Fibroblast of the aortic adventitia (primary cell): ENCODE data around the gene SLC35F3. TPM values are rescaled to one million over a fixed set of nuclear protein-coding genes. Genes with fewer than 3 reads are reported as not detected.

ENCODE experiments used
- DNase-seq: peaks from one replicate; pipeline ENCODE4 v3.0.0-alpha.2; 2010; ENCODE audit warnings: low read depth
- H3K4me3 ChIP-seq: 2 replicates; pipeline ENCODE4 v1.5.1; 2011; ENCODE audit warnings: low read depth, mild to moderate bottlenecking, control low read depth, low read length, moderate library complexity
- total RNA-seq: library from RNA; depleted of rRNA; stranded (reverse); fragments of >200 nt; gene quantifications from 2 replicates; pipeline ENCODE4 v1.2.3, GENCODE V29; 2012; ENCODE audit warnings: low replicate concordance
- TF ChIP-seq, protein P1 (sequence below): IDR thresholded peaks from 2 replicates; pipeline ENCODE4 v1.5.1; 2011; ENCODE audit warnings: mild to moderate bottlenecking, low read length, control low read depth, inconsistent platforms; ENCODE audit not compliant: insufficient read depth

Gene SLC35F3
- total RNA-seq, 1 donor = not detected

GRCh38 chr1:234216116-234216703 is 311.7 kb downstream of the SLC35F3 start:
- no peak overlapping the region for H3K4me3 ChIP-seq
- TF ChIP-seq, protein P1, sequence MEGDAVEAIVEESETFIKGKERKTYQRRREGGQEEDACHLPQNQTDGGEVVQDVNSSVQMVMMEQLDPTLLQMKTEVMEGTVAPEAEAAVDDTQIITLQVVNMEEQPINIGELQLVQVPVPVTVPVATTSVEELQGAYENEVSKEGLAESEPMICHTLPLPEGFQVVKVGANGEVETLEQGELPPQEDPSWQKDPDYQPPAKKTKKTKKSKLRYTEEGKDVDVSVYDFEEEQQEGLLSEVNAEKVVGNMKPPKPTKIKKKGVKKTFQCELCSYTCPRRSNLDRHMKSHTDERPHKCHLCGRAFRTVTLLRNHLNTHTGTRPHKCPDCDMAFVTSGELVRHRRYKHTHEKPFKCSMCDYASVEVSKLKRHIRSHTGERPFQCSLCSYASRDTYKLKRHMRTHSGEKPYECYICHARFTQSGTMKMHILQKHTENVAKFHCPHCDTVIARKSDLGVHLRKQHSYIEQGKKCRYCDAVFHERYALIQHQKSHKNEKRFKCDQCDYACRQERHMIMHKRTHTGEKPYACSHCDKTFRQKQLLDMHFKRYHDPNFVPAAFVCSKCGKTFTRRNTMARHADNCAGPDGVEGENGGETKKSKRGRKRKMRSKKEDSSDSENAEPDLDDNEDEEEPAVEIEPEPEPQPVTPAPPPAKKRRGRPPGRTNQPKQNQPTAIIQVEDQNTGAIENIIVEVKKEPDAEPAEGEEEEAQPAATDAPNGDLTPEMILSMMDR = no peak
- DNase-seq = no peak

GRCh38 chr1:234217316-234217840 is 312.9 kb downstream of the SLC35F3 start:
- H3K4me3 ChIP-seq = no peak overlapping the region
- TF ChIP-seq, protein P1 = no peak
- no peak for DNase-seq

GRCh38 chr1:234218078-234218477 is 313.6 kb downstream of the SLC35F3 start:
- TF ChIP-seq, protein P1 = no peak
- H3K4me3 ChIP-seq = no peak overlapping the region
- no peak for DNase-seq

DNA sequence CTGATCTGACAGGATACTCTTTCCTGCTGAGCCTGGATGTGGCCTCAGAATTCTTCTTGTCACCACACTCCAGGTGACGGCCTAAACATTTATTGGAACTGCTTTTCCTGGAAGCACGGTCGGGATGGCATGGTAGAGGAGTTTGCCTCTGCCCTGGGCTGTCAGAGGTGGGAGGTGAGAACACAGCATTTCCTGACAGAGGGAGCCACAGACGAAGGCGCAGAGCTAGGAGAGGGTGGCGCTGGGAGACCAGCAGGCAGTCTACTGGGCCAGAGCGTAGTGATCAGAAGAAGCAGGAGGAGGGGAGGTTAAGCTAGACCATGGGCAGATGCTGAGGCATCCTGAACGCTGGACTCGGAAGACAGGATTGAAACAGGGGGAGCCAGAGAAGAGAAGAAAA is 315.2 kb downstream of the SLC35F3 start:
- no peak for DNase-seq
- TF ChIP-seq, protein P1 = no peak
- no peak overlapping the region for H3K4me3 ChIP-seq

DNA sequence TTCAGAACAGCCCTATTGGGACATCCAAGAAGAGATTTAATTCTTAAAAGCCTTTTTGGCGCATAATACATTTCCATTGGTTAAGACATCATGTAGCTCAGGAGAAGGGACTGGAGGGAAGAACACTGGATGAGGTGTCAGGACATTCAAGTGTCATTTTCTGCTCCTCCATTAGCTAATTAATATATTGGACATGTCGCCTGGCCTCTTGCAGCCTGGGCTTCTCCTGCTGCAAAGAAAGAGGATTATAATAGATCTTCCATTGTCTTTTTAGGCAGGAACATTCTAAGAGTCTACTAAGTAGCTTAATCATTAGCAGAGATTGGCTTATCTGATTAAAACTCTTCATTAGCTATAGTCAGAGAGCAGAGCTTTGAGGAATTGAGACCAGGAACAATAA is 317.1 kb downstream of the SLC35F3 start:
- TF ChIP-seq, protein P1 = no peak
- H3K4me3 ChIP-seq = no peak overlapping the region
- DNase-seq = no peak

DNA sequence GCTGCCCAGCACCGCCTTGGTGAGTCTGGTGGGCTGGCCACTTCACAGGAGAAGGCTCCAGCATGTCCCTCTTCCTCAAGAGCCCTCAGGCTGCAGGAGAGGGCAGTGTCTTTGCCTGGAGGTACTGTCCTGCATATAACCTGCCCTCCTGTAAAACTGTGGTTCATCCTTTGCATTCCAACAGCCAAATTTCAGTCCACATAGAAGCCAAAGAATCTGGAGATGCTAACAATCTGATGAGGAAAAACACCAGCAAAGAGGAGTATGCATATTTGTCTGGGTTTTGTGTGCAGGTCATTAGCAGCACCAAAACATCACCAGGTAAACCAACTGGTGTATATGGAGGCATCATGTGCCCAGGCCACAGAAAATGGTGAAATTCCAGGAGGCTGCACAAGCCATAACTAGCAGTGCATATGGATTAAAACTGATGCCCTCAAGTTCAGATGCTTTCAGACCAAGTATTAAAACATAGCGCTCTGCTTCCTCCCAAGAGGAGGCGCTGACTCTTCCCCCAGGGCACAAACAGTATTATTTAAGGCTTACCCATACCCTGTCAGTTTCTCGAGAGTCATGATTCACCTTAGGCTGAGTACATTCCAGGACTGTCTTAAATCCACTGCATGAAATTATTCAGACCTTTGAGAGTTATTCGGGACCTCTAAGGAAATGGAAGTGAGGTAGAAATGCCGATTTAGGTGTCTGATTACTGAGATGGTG is 318.2 kb downstream of the SLC35F3 start:
- TF ChIP-seq, protein P1 = no peak
- H3K4me3 ChIP-seq = no peak overlapping the region
- no peak for DNase-seq
